ENCODE results near the gene KDSR. TPM values are rescaled to one million over a fixed set of nuclear protein-coding genes. Genes with fewer than 3 reads are reported as not detected.

Gene KDSR
- total and polyA plus RNA-seq, 2 of the 13 experiments (the other 11 are each of a cell fraction or from before 2014, with no cell fraction given) = 10.4 to 20.9 TPM

DNA sequence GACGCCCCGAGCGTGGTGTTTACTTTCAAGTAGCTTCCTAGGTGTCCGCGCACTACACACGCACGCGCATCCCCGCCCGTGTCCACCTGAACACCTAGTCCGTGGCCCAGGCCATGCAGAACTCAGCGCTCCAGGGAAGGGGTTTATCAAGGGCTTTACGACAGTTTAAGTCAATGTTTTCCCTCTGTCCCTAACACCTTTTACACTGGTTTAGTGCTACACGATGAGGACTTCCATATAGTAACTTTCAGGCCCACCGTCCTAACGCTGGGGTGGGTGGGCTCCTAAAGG, 46.1 kb downstream of the KDSR start (continued):
- no peak; the same call in 1 of the 2 replicates for TF ChIP-seq SIN3A (IDR thresholded peaks at IDR 0.05; ENCODE audit: borderline replicate concordance, low read depth, low read length)
- TF ChIP-seq ZNF251 (CRISPR knock-in tag; IDR thresholded peaks at IDR 0.05) = no peak
- TF ChIP-seq, protein P1, sequence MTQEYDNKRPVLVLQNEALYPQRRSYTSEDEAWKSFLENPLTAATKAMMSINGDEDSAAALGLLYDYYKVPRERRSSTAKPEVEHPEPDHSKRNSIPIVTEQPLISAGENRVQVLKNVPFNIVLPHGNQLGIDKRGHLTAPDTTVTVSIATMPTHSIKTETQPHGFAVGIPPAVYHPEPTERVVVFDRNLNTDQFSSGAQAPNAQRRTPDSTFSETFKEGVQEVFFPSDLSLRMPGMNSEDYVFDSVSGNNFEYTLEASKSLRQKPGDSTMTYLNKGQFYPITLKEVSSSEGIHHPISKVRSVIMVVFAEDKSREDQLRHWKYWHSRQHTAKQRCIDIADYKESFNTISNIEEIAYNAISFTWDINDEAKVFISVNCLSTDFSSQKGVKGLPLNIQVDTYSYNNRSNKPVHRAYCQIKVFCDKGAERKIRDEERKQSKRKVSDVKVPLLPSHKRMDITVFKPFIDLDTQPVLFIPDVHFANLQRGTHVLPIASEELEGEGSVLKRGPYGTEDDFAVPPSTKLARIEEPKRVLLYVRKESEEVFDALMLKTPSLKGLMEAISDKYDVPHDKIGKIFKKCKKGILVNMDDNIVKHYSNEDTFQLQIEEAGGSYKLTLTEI (CRISPR knock-in tag; conservative IDR thresholded peaks at IDR 0.05) = no peak
- no peak for TF ChIP-seq ZKSCAN8 (CRISPR knock-in tag; IDR thresholded peaks at IDR 0.05; ENCODE audit: borderline replicate concordance)
- TF ChIP-seq NR2F6 (IDR thresholded peaks at IDR 0.05) = no peak
- TF ChIP-seq NR2F6 (CRISPR knock-in tag; IDR thresholded peaks at IDR 0.05) = no peak

DNA sequence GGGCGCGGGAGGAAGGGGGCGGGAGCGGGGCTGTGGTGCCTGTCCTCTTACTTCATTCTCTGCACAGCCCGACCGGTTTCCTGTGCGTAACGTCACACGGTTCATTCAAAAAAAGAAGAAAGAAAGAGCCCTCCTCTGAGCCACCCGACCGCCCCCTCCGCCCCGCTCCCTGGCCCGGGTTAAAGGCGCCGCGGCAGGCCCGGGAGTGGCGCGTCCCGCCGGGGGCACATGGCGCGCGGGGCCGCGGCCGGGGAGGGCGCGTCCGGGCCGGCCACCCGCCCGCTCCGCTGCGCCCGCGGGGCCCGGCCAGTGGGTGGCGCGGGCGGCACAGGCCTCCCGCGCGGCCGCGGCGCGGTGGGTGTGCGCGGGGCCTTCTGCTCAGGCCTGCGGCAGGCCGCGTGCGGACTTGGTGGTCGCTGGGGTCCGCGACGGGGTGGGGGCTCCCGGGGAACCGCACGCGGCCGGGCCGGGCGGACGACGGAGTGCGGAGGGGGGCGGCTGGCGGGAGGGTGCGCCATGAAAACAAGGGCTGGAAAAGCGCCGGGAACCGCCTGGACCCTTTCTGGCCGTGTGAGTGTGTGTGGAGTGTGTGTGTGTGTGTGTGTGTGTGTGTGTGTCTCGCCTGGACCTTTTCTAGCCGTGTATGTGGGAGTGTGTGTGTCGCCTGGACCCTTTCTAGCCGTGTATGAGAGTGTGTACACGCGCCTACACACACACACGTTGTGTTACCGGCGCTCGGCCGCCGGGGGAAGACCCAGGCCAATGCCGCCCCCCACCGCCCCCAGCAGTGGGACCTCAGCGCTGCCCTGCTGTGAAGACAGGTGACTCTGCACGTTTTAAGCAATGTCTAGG, 46.7 kb downstream of the KDSR start:
- peaks cover 0 to 26% of the 10 kb centered on the region in 2 experiments; a peak in 4 of 5 replicates for H3K27me3 ChIP-seq (ENCODE audit: control insufficient read depth in 1 of 2, insufficient read depth in 2 of 2, low read length in 2 of 2)
- DNase-seq (ENCODE audit: low spot score) (peak; percentile 61), ATAC-seq (peak; percentile 80), FAIRE-seq (no peak)
- peak overlapping the region; percentile 70 for H3K9ac ChIP-seq (ENCODE audit: insufficient read depth, low read depth, low read length)
- peak overlapping the region; percentile 78 for H2AFZ ChIP-seq (ENCODE audit: low read length)
- no peaks in the 10 kb centered on the region for H4K20me1 ChIP-seq (ENCODE audit: insufficient read depth, low read length)
- intact Hi-C loops (cut with micrococcal nuclease; ENCODE audit: unreplicated experiment) = loop anchor here (2.0 to 5.0 kb wide), 4 partner anchors 46 to 203 kb away; partner anchors contain the start of genes KDSR and VPS4B
- ChIA-PET POLR2A (interaction anchor here (1.4 to 2.1 kb wide), 2 partner anchors 47 kb away, joined by 5 to 9 read pairs; partner anchors contain the start of gene KDSR), CTCF (ENCODE audit: low intra/inter-chr PET ratio, low total read pairs) (interaction anchor here (0.9 kb wide), 1 partner anchor 304 kb away, joined by 3 read pairs; no protein-coding TSS in a partner anchor)
- no peaks in the 10 kb centered on the region for H3K9me3 ChIP-seq (ENCODE audit: low read length)
- H3K27ac ChIP-seq (ENCODE audit: extremely low read length, insufficient read depth, low read length) = no peak overlapping the region
- H3K4me3 ChIP-seq (replicated peaks in 1 of 3; ENCODE audit: insufficient read depth in 1 of 3, low read depth in 2 of 3, low read length in 3 of 3) = peak overlapping the region; percentile 56 to 80 (median 67)
- H3K36me3 ChIP-seq (replicated peaks in 1 of 2; ENCODE audit: control insufficient read depth in 1 of 2, insufficient read depth in 2 of 2, low read length in 2 of 2) = no peaks in the 10 kb centered on the region
- WGBS (ENCODE audit: low lambda C conversion rate) = 0% methylated on average over 7 of the region's 92 CpGs
- in situ Hi-C loops (cut with HindIII; ENCODE audit: extremely low pct_ligation_motif_present, low pct_unique_long_range_greater_than_20kb) = loop anchor here (5.0 kb wide), 1 partner anchor 303 kb away; no protein-coding TSS in a partner anchor
- H3K4me2 ChIP-seq (ENCODE audit: low read depth, low read length) = peak overlapping the region; percentile 92
- TSS peak; percentile 84 for BruUV-seq (replicated peaks)
- peaks cover 46% of the 10 kb centered on the region for H3K4me1 ChIP-seq (ENCODE audit: insufficient read depth, low read length)
- H3K79me2 ChIP-seq (ENCODE audit: insufficient read depth, low read length) = no peaks in the 10 kb centered on the region
- no peak for TF ChIP-seq ZNF3 (CRISPR knock-in tag; IDR thresholded peaks at IDR 0.05)
- TF ChIP-seq, protein P2, sequence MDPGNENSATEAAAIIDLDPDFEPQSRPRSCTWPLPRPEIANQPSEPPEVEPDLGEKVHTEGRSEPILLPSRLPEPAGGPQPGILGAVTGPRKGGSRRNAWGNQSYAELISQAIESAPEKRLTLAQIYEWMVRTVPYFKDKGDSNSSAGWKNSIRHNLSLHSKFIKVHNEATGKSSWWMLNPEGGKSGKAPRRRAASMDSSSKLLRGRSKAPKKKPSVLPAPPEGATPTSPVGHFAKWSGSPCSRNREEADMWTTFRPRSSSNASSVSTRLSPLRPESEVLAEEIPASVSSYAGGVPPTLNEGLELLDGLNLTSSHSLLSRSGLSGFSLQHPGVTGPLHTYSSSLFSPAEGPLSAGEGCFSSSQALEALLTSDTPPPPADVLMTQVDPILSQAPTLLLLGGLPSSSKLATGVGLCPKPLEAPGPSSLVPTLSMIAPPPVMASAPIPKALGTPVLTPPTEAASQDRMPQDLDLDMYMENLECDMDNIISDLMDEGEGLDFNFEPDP (CRISPR knock-in tag; conservative IDR thresholded peaks at IDR 0.05) = no peak
- TF ChIP-seq ZNF460 (CRISPR knock-in tag; IDR thresholded peaks at IDR 0.05; ENCODE audit: borderline replicate concordance) = no peak
- TF ChIP-seq ZFP82 (CRISPR knock-in tag; IDR thresholded peaks at IDR 0.05; ENCODE audit: borderline replicate concordance) = no peak
- TF ChIP-seq, protein P3, sequence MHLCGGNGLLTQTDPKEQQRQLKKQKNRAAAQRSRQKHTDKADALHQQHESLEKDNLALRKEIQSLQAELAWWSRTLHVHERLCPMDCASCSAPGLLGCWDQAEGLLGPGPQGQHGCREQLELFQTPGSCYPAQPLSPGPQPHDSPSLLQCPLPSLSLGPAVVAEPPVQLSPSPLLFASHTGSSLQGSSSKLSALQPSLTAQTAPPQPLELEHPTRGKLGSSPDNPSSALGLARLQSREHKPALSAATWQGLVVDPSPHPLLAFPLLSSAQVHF (CRISPR knock-in tag; IDR thresholded peaks at IDR 0.05) = no peak
- TF ChIP-seq ZNF160 (CRISPR knock-in tag; IDR thresholded peaks at IDR 0.05) = no peak
- TF ChIP-seq CBFB (CRISPR knock-in tag; IDR thresholded peaks at IDR 0.05) = no peak
- no peak for TF ChIP-seq ZFP41 (CRISPR knock-in tag; IDR thresholded peaks at IDR 0.05; ENCODE audit: borderline replicate concordance)
- TF ChIP-seq GABPB1 (CRISPR knock-in tag; IDR thresholded peaks at IDR 0.05) = 0 out of 2 replicates have a peak, but pooled peaks have one; percentile 28
- TF ChIP-seq THAP11 (CRISPR knock-in tag; IDR thresholded peaks at IDR 0.05) = 0 out of 2 replicates have a peak, but pooled peaks have one; percentile 8
- no peak for TF ChIP-seq ZNF670 (CRISPR knock-in tag; IDR thresholded peaks at IDR 0.05; ENCODE audit: borderline replicate concordance)
- TF ChIP-seq ZBTB21 (CRISPR knock-in tag; IDR thresholded peaks at IDR 0.05) = no peak
- peak; percentile 33; the same call in 1 of the 2 replicates for TF ChIP-seq ZNF777 (CRISPR knock-in tag; IDR thresholded peaks at IDR 0.05)
- peak; percentile 38; the same call in 1 of the 2 replicates for TF ChIP-seq ZBTB38 (CRISPR knock-in tag; IDR thresholded peaks at IDR 0.05)
- TF ChIP-seq ZNF572 (CRISPR knock-in tag; IDR thresholded peaks at IDR 0.05) = 0 out of 2 replicates have a peak, but pooled peaks have one; percentile 34

All from HepG2 (cell line).